ENCODE data around the gene MDGA2. TPM values are rescaled to one million over a fixed set of nuclear protein-coding genes. Genes with fewer than 3 reads are reported as not detected.

MDGA2 gene
- total RNA-seq, 2 donors from 2014 or later: not detected

DNA sequence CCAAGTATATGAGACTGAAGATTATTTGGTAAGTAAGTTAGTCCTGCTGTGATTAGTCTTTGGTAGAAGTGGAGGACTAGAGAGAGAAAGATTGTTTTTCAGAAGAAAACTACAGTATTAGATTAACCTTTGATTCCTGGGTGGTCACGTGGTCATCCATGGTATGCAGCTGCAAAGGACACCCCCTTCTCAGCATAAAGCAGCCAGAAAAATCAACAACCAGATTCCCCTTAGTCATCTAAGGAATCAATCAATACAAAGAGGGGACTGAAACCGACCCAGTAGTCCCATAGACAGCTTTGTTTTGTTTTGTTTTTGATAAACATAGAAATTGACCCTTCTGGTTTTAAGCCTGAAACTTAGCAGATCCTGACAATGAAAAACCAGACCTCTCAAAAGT, 30.3 kb upstream of the MDGA2 start:
- no peak overlapping the region for H3K27ac ChIP-seq
- no peak for DNase-seq
- TF ChIP-seq, protein P1, sequence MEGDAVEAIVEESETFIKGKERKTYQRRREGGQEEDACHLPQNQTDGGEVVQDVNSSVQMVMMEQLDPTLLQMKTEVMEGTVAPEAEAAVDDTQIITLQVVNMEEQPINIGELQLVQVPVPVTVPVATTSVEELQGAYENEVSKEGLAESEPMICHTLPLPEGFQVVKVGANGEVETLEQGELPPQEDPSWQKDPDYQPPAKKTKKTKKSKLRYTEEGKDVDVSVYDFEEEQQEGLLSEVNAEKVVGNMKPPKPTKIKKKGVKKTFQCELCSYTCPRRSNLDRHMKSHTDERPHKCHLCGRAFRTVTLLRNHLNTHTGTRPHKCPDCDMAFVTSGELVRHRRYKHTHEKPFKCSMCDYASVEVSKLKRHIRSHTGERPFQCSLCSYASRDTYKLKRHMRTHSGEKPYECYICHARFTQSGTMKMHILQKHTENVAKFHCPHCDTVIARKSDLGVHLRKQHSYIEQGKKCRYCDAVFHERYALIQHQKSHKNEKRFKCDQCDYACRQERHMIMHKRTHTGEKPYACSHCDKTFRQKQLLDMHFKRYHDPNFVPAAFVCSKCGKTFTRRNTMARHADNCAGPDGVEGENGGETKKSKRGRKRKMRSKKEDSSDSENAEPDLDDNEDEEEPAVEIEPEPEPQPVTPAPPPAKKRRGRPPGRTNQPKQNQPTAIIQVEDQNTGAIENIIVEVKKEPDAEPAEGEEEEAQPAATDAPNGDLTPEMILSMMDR (IDR thresholded peaks at IDR 0.05): no peak
- H3K9me3 ChIP-seq: no peaks in the 10 kb centered on the region
- H3K9ac ChIP-seq (ENCODE audit: low read depth in 2 of 2, low read length in 2 of 2): no peak overlapping the region
- H3K27me3 ChIP-seq: no peaks in the 10 kb centered on the region
- H3K36me3 ChIP-seq: no peaks in the 10 kb centered on the region
- no peak overlapping the region for H3K4me3 ChIP-seq
- H3K4me1 ChIP-seq: no peaks in the 10 kb centered on the region
- intact Hi-C loops (cut with DNase I): no loop called here

DNA sequence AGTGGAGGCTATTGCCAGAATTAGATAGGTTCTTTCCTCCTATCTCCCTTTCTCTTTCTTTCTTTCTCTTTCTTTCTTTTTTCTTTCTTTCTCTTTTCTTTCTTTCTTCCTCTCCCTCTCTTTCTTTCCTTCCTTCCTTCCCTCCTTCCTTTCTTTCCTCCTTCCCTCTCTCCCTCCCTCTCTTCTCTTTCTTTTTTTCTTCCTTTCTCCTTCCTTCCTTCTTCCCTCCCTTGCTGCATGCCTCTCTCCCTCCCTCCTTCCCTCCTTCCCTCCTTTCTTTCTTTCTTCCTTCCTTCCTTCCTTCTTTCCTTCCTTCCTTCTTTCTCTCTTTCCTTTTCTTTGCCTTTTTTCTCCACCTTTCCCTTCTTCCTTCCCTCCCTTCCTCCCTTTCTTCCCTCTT, 16.4 kb upstream of the MDGA2 start:
- Histone ChIP-seq H3K9ac (ENCODE audit: low read depth in 2 of 2, low read length in 2 of 2) (no peak overlapping the region), H3K4me1 (no peaks in the 10 kb centered on the region), H3K27ac (no peak overlapping the region), H3K4me3 (no peak overlapping the region), H3K9me3 (no peaks in the 10 kb centered on the region), H3K27me3 (no peaks in the 10 kb centered on the region), H3K36me3 (no peaks in the 10 kb centered on the region)
- intact Hi-C loops (cut with DNase I): no loop called here
- TF ChIP-seq, protein P1 (IDR thresholded peaks at IDR 0.05): no peak
- DNase-seq: no peak

DNA sequence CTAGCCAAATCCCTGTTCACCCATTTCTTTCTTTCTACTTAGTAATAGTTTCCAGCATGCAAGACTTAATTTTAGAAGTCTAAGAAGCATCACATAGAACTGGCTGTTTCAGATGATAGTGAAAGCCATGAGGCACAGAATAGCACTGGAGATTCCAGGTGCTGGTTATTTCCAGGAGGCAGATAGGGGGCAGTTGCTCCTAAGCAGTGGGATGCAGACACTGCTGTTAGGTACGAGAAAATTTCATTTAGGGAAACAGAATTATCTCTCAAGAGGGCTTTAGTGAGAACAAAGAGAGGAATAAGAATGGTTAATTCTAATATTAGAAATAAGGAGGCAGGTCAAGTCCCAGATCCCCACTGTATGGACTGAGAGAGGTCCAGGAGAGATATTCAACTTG, 3.6 kb upstream of the MDGA2 start:
- no peaks in the 10 kb centered on the region for H3K9me3 ChIP-seq
- H3K4me1 ChIP-seq: no peaks in the 10 kb centered on the region
- no peak overlapping the region for H3K27ac ChIP-seq
- H3K4me3 ChIP-seq: no peak overlapping the region
- intact Hi-C loops (cut with DNase I): no loop called here
- H3K9ac ChIP-seq (ENCODE audit: low read depth in 2 of 2, low read length in 2 of 2): no peak overlapping the region
- peaks cover 11% of the 10 kb centered on the region for H3K27me3 ChIP-seq
- no peak for DNase-seq
- no peaks in the 10 kb centered on the region for H3K36me3 ChIP-seq
- TF ChIP-seq, protein P1 (IDR thresholded peaks at IDR 0.05): no peak

DNA sequence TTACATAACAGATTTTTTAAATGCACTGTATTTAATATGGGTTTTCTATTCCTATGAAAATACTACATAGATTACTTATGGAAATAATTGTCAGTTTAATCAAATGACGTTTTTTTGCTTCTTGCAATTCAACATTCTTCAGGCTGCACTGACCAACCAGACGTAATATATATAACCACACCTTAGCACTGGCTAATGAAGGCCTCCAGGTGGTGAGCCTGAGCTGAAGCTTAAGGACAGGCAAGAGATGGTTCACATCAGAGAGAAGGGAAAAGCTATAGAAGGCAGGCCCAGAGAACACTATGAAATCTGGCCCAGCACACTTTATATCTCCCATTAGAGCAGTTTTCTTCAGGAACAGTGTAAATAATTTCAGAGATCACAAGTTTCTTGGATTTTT, 2.8 kb upstream of the MDGA2 start:
- DNase-seq: no peak
- H3K36me3 ChIP-seq: no peaks in the 10 kb centered on the region
- no peak overlapping the region for H3K27ac ChIP-seq
- H3K4me3 ChIP-seq: no peak overlapping the region
- H3K9me3 ChIP-seq: no peaks in the 10 kb centered on the region
- H3K9ac ChIP-seq (ENCODE audit: low read depth in 2 of 2, low read length in 2 of 2): no peak overlapping the region
- TF ChIP-seq, protein P1 (IDR thresholded peaks at IDR 0.05): no peak
- intact Hi-C loops (cut with DNase I): no loop called here
- no peaks in the 10 kb centered on the region for H3K4me1 ChIP-seq
- peaks cover 11% of the 10 kb centered on the region for H3K27me3 ChIP-seq

DNA sequence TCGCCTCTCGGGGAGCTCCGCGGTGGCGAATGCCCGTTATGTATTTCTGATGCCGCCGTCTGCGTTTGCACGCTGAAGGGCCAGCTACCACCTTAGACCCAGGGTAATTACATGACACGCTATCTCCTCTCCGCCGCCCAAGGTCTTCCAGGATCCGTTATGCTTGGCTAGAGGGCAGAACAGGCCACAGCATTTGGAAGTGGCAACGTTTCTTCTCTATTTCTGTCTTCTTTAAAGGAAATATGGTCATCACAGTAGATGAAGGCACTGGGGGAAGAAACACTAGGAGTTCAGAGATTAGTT, 861 bp upstream of the MDGA2 start:
- no peak overlapping the region for H3K27ac ChIP-seq
- no peaks in the 10 kb centered on the region for H3K9me3 ChIP-seq
- no peak for DNase-seq
- intact Hi-C loops (cut with DNase I): no loop called here
- H3K4me1 ChIP-seq: no peaks in the 10 kb centered on the region
- H3K9ac ChIP-seq (ENCODE audit: low read depth in 2 of 2, low read length in 2 of 2): no peak overlapping the region
- no peaks in the 10 kb centered on the region for H3K36me3 ChIP-seq
- TF ChIP-seq, protein P1 (IDR thresholded peaks at IDR 0.05): no peak
- no peak overlapping the region for H3K4me3 ChIP-seq
- peaks cover 11% of the 10 kb centered on the region for H3K27me3 ChIP-seq
